HepG2 (cell line): ENCODE data around the gene RNGTT. TPM values are rescaled to one million over a fixed set of nuclear protein-coding genes. Genes with fewer than 3 reads are reported as not detected.

Experiments used
- BRCA1 ChIP-seq: sonication (generic); formaldehyde crosslinking; IDR thresholded peaks from 2 replicates; pipeline ENCODE4 v1.4.0; 2020; ENCODE audit warnings: missing genetic modification reagents
- CREBL2 ChIP-seq: sonication (generic); formaldehyde crosslinking; IDR thresholded peaks from 2 replicates; pipeline ENCODE4 v1.8.1; 2023; ENCODE audit warnings: missing genetic modification reagents, mild to moderate bottlenecking, borderline replicate concordance
- FOXA3 ChIP-seq: IDR thresholded peaks from 2 replicates; pipeline ENCODE4 v1.6.1; 2016; ENCODE audit warnings: missing genetic modification reagents, missing compliant biosample characterization
- LCORL ChIP-seq, 2 experiments: fragments of 450-650 bp in 1 of 2; sonication (generic) in 1 of 2; formaldehyde crosslinking in 1 of 2; IDR thresholded peaks; 2 replicates each; pipeline versions ENCODE4 v1.5.0 to v1.6.1; 2017 to 2020; ENCODE audit warnings: antibody characterized with exemption in 1 of 2, missing genetic modification reagents in 1 of 2
- PHF20 ChIP-seq: sonication (generic); formaldehyde crosslinking; IDR thresholded peaks from 2 replicates; pipeline ENCODE4 v1.5.0; 2020; ENCODE audit warnings: mild to moderate bottlenecking, missing genetic modification reagents
- POLR2AphosphoS2 ChIP-seq: IDR thresholded peaks from 2 replicates; pipeline ENCODE4 v1.6.1; 2011; ENCODE audit warnings: low read depth, low read length, improper control_type of control experiment
- SALL2 ChIP-seq: sonication (generic); formaldehyde crosslinking; IDR thresholded peaks from 2 replicates; pipeline ENCODE4 v1.8.1; 2023; ENCODE audit warnings: mild to moderate bottlenecking, missing genetic modification reagents, inconsistent platforms
- SNRNP70 ChIP-seq: fragments of 200-400 bp; formaldehyde crosslinking; IDR thresholded peaks from 2 replicates; pipeline ENCODE4 v1.6.1; 2017; ENCODE audit warnings: mild to moderate bottlenecking, low read depth, low read length, moderate library complexity
- ZFX ChIP-seq: sonication (generic); formaldehyde crosslinking; IDR thresholded peaks from 2 replicates; pipeline ENCODE4 v1.4.0; 2020; ENCODE audit warnings: mild to moderate bottlenecking, low read depth, missing genetic modification reagents, moderate library complexity
- polyA plus RNA-seq, 8 experiments: library from polyadenylated mRNA; depleted of rRNA in 3 of 8; stranded (reverse) in 7 of 8; unstranded in 1 of 8; fragments of >200 nt; fragmentation: Illumina TruSeq in 4 of 8; extraction: Trizol in 4 of 8; gene quantifications; 2 replicates each; pipeline versions ENCODE4 v1.2.1 to v1.2.3, GENCODE V29; 2011 to 2016; ENCODE audit warnings: low read depth in 4 of 8, missing spikeins in 1 of 8, mixed read lengths in 1 of 8; ENCODE audit not compliant: insufficient read depth in 1 of 8
- total RNA-seq, 5 experiments: library from RNA; depleted of rRNA; stranded (reverse); fragments of >200 nt; fragmentation: Illumina TruSeq; extraction: Trizol; gene quantifications; 2 replicates each; pipeline ENCODE4 v1.2.3, GENCODE V29; 2016; ENCODE audit warnings: low read depth in 1 of 5
- TF ChIP-seq, protein P1 (sequence below), 2 experiments: IDR thresholded peaks; 2 replicates each; pipeline ENCODE4 v1.6.1; 2011 to 2012; ENCODE audit warnings: low read length in 2 of 2, borderline replicate concordance in 1 of 2, low read depth in 1 of 2, mild to moderate bottlenecking in 1 of 2, moderate library complexity in 1 of 2
- TF ChIP-seq, protein P2 (sequence below), 2 experiments: fragments of 450-650 bp in 1 of 2; sonication (generic) in 1 of 2; formaldehyde crosslinking in 1 of 2; IDR thresholded peaks; 2 replicates each; pipeline versions ENCODE4 v1.6.1 to v1.8.0; 2016 to 2022; ENCODE audit warnings: antibody characterized with exemption in 1 of 2, mild to moderate bottlenecking in 1 of 2, missing genetic modification reagents in 1 of 2

Gene RNGTT
- total and polyA plus RNA-seq, 2 of the 13 experiments (the other 11 are each of a cell fraction or from before 2014, with no cell fraction given): 6.0 to 22.6 TPM

GRCh38 chr6:88963139-88964090, at the start of gene RNGTT (continued):
- TF ChIP-seq POLR2AphosphoS2 (no peak), SNRNP70 (no peak), ZFX (CRISPR knock-in tag) (peak; percentile 33; the same call in 1 of the 2 replicates), LCORL (IDR thresholded peaks at IDR 0.05) (no peak), LCORL (CRISPR knock-in tag; IDR thresholded peaks at IDR 0.05) (peak; percentile 67), FOXA3 (CRISPR knock-in tag) (peak; percentile 17; the same call in 1 of the 2 replicates), PHF20 (peak; percentile 89), SALL2 (peak; percentile 39; the same call in 1 of the 2 replicates), CREBL2 (CRISPR knock-in tag) (0 out of 2 replicates have a peak, but pooled peaks have one; percentile 37), BRCA1 (CRISPR knock-in tag) (no peak; the same call in 1 of the 2 replicates)
- TF ChIP-seq, protein P1, sequence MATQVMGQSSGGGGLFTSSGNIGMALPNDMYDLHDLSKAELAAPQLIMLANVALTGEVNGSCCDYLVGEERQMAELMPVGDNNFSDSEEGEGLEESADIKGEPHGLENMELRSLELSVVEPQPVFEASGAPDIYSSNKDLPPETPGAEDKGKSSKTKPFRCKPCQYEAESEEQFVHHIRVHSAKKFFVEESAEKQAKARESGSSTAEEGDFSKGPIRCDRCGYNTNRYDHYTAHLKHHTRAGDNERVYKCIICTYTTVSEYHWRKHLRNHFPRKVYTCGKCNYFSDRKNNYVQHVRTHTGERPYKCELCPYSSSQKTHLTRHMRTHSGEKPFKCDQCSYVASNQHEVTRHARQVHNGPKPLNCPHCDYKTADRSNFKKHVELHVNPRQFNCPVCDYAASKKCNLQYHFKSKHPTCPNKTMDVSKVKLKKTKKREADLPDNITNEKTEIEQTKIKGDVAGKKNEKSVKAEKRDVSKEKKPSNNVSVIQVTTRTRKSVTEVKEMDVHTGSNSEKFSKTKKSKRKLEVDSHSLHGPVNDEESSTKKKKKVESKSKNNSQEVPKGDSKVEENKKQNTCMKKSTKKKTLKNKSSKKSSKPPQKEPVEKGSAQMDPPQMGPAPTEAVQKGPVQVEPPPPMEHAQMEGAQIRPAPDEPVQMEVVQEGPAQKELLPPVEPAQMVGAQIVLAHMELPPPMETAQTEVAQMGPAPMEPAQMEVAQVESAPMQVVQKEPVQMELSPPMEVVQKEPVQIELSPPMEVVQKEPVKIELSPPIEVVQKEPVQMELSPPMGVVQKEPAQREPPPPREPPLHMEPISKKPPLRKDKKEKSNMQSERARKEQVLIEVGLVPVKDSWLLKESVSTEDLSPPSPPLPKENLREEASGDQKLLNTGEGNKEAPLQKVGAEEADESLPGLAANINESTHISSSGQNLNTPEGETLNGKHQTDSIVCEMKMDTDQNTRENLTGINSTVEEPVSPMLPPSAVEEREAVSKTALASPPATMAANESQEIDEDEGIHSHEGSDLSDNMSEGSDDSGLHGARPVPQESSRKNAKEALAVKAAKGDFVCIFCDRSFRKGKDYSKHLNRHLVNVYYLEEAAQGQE (IDR thresholded peaks at IDR 0.05; ENCODE audit: borderline replicate concordance in 1 of 2, low read depth in 1 of 2, low read length in 2 of 2): 0 out of 4 replicates have a peak, but pooled peaks of 1 of the 2 experiments have one; percentile 12
- TF ChIP-seq, protein P2, sequence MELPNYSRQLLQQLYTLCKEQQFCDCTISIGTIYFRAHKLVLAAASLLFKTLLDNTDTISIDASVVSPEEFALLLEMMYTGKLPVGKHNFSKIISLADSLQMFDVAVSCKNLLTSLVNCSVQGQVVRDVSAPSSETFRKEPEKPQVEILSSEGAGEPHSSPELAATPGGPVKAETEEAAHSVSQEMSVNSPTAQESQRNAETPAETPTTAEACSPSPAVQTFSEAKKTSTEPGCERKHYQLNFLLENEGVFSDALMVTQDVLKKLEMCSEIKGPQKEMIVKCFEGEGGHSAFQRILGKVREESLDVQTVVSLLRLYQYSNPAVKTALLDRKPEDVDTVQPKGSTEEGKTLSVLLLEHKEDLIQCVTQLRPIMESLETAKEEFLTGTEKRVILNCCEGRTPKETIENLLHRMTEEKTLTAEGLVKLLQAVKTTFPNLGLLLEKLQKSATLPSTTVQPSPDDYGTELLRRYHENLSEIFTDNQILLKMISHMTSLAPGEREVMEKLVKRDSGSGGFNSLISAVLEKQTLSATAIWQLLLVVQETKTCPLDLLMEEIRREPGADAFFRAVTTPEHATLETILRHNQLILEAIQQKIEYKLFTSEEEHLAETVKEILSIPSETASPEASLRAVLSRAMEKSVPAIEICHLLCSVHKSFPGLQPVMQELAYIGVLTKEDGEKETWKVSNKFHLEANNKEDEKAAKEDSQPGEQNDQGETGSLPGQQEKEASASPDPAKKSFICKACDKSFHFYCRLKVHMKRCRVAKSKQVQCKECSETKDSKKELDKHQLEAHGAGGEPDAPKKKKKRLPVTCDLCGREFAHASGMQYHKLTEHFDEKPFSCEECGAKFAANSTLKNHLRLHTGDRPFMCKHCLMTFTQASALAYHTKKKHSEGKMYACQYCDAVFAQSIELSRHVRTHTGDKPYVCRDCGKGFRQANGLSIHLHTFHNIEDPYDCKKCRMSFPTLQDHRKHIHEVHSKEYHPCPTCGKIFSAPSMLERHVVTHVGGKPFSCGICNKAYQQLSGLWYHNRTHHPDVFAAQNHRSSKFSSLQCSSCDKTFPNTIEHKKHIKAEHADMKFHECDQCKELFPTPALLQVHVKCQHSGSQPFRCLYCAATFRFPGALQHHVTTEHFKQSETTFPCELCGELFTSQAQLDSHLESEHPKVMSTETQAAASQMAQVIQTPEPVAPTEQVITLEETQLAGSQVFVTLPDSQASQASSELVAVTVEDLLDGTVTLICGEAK (IDR thresholded peaks at IDR 0.05): no peak
- TF ChIP-seq, protein P2 (CRISPR knock-in tag; IDR thresholded peaks at IDR 0.05): no peak
